GM21723 (cell line): ENCODE measurements around the gene CPA1.

Experiments used
- ATAC-seq: cut with Tn5 transposase; IDR thresholded peaks from one replicate; pipeline ENCODE4 v1.9.1; 2021; ENCODE audit warnings: mild to moderate bottlenecking, moderate library complexity; ENCODE audit not compliant: unreplicated experiment

The CPA1 gene

GRCh38 chr7:130379921-130380860 is at the start of gene CPA1:
Gene CPA1 (plus strand): TSS chr7:130380494. CDS start chr7:130380521, 27 bp downstream.
- no peak for ATAC-seq

GRCh38 chr7:130332259-130333053 is 47.8 kb upstream of the CPA1 start:
- no peak for ATAC-seq

- no peak for ATAC-seq
These were observed 46.5 kb upstream of the CPA1 start for GRCh38 chr7:130333832-130334231.

GRCh38 chr7:130334274-130334673 is 46.0 kb upstream of the CPA1 start:
- no peak for ATAC-seq

GRCh38 chr7:130337410-130337971 is 42.8 kb upstream of the CPA1 start:
- ATAC-seq: no peak

- ATAC-seq: no peak
These were observed 42.1 kb upstream of the CPA1 start for GRCh38 chr7:130338233-130338632.

GRCh38 chr7:130341882-130342281 is 38.4 kb upstream of the CPA1 start:
- no peak for ATAC-seq

GRCh38 chr7:130342701-130343380 is 37.5 kb upstream of the CPA1 start:
- no peak for ATAC-seq

GRCh38 chr7:130344271-130344866 is 35.9 kb upstream of the CPA1 start, which contains the start of gene CPA5:
Gene CPA5 (plus strand): TSS chr7:130344816. CDS start chr7:130346486, 1,670 bp downstream.
- ATAC-seq: no peak

GRCh38 chr7:130345136-130345535 is 35.2 kb upstream of the CPA1 start:
- ATAC-seq: no peak

- no peak for ATAC-seq
These were observed 34.6 kb upstream of the CPA1 start for GRCh38 chr7:130345725-130346124.

GRCh38 chr7:130346177-130346905 is 34.0 kb upstream of the CPA1 start:
- no peak for ATAC-seq

GRCh38 chr7:130346941-130347340 is 33.4 kb upstream of the CPA1 start:
- no peak for ATAC-seq

GRCh38 chr7:130349911-130350782 is 30.1 kb upstream of the CPA1 start:
- no peak for ATAC-seq

- ATAC-seq: no peak
These were observed 29.1 kb upstream of the CPA1 start for GRCh38 chr7:130350945-130351790.

GRCh38 chr7:130351791-130352090 is 28.6 kb upstream of the CPA1 start:
- no peak for ATAC-seq

GRCh38 chr7:130352194-130353074 is 27.9 kb upstream of the CPA1 start:
- ATAC-seq: no peak
